OCI-LY1 (cell line): ENCODE results near the gene MROH2A.

Experiments used
- H2AFZ ChIP-seq: fragments of 200-600 bp; sonication (generic), shearing (Covaris generic); 2 replicates; pipeline ENCODE4 v1.6.0; 2014; ENCODE audit warnings: antibody characterized with exemption, mild to moderate bottlenecking, low read length
- H3F3A ChIP-seq: fragments of 200-600 bp; sonication (generic), shearing (Covaris generic); 2 replicates; pipeline ENCODE4 v1.6.0; 2014; ENCODE audit warnings: mild to moderate bottlenecking, antibody characterized with exemption, low read length, moderate library complexity; ENCODE audit not compliant: insufficient read depth
- H3K27ac ChIP-seq: fragments of 200-600 bp; sonication (generic); 2 replicates; pipeline ENCODE4 v1.5.1; 2014; ENCODE audit warnings: low read length, mixed run types, mild to moderate bottlenecking, low read depth; ENCODE audit not compliant: poor library complexity, severe bottlenecking
- H3K27me3 ChIP-seq: fragments of 200-600 bp; sonication (generic); 2 replicates; pipeline ENCODE4 v1.6.0; 2014; ENCODE audit warnings: antibody characterized with exemption, mild to moderate bottlenecking, low read length, moderate library complexity; ENCODE audit not compliant: insufficient read depth
- H3K36me3 ChIP-seq: fragments of 200-600 bp; sonication (generic); 2 replicates; pipeline ENCODE4 v1.6.1; 2014; ENCODE audit warnings: mild to moderate bottlenecking, antibody characterized with exemption, low read length, moderate library complexity, mixed read lengths; ENCODE audit not compliant: insufficient read depth
- H3K4me1 ChIP-seq: fragments of 200-600 bp; sonication (generic); 2 replicates; pipeline ENCODE4 v1.5.1; 2014; ENCODE audit warnings: mild to moderate bottlenecking, low read length, moderate library complexity; ENCODE audit not compliant: insufficient read depth, severe bottlenecking
- H3K4me2 ChIP-seq: fragments of 200-600 bp; sonication (generic), shearing (Covaris generic); 2 replicates; pipeline ENCODE4 v1.6.1; 2014; ENCODE audit warnings: low read length
- H3K4me3 ChIP-seq: fragments of 200-600 bp; sonication (generic); 2 replicates; pipeline ENCODE4 v1.5.1; 2014; ENCODE audit warnings: low read length, low read depth, mild to moderate bottlenecking, mixed read lengths; ENCODE audit not compliant: poor library complexity, severe bottlenecking
- H3K79me2 ChIP-seq: fragments of 200-600 bp; shearing (Covaris generic); 2 replicates; pipeline ENCODE4 v1.6.1; 2016; ENCODE audit warnings: mixed run types, low read length, mixed read lengths; ENCODE audit not compliant: insufficient read depth
- H3K9ac ChIP-seq: fragments of 200-600 bp; sonication (generic), shearing (Covaris generic); 2 replicates; pipeline ENCODE4 v1.6.1; 2014; ENCODE audit warnings: mild to moderate bottlenecking, low read length, mixed read lengths
- H3K9me2 ChIP-seq: fragments of 200-600 bp; sonication (generic), shearing (Covaris generic); 2 replicates; pipeline ENCODE4 v1.6.1; 2014; ENCODE audit warnings: low read depth, mild to moderate bottlenecking, low read length, mixed read lengths
- H3K9me3 ChIP-seq: fragments of 200-600 bp; shearing (Covaris generic); 2 replicates; pipeline ENCODE4 v1.6.1; 2014; ENCODE audit warnings: low read length, mixed read lengths
- H4K20me1 ChIP-seq: fragments of 200-600 bp; sonication (generic), shearing (Covaris generic); 2 replicates; pipeline ENCODE4 v1.6.0; 2016; ENCODE audit warnings: mild to moderate bottlenecking, low read length; ENCODE audit not compliant: insufficient read depth
- CTCF ChIP-seq: fragments of 200-600 bp; sonication (generic), shearing (Covaris generic); IDR thresholded peaks from 2 replicates; pipeline ENCODE4 v1.5.1; 2017; ENCODE audit warnings: mild to moderate bottlenecking, antibody characterized with exemption, low read length, moderate library complexity, mixed read lengths
- EZH2 ChIP-seq: fragments of 200-600 bp; sonication (generic), shearing (Covaris generic); IDR thresholded peaks from 2 replicates; pipeline ENCODE4 v1.8.0; 2017; ENCODE audit warnings: borderline replicate concordance, mixed run types, mild to moderate bottlenecking, antibody characterized with exemption, low read length, moderate library complexity, mixed read lengths

The MROH2A gene

DNA sequence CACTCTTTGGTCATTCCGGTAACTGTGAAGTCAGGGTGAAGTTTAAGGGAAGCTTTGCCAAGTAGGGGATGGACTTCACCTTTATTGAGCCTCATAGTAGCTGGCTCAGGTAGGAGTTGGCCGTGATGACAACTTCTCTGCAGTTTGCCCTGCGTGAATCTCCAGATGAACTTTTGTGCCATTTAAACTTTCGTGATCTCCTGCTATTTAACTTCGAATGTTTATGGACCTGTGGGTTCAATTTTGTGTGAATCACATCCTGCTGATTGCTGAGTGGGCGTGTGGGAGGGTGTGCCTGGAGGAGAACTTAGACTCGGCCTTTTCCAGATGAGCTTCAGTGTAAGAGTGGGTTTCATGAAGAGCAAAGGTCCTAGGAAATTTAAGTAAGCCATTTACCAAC lies 13.9 kb upstream of the MROH2A start:
- Histone ChIP-seq H4K20me1 (no peaks in the 10 kb centered on the region), H2AFZ (no peak overlapping the region), H3K9ac (no peak overlapping the region), H3K27me3 (no peaks in the 10 kb centered on the region), H3K4me2 (no peak overlapping the region), H3K4me1 (no peaks in the 10 kb centered on the region), H3K79me2 (no peaks in the 10 kb centered on the region), H3K4me3 (no peak overlapping the region), H3F3A (no peaks in the 10 kb centered on the region), H3K36me3 (no peaks in the 10 kb centered on the region), H3K27ac (no peak overlapping the region), H3K9me3 (no peaks in the 10 kb centered on the region), H3K9me2 (no peaks in the 10 kb centered on the region)
- TF ChIP-seq CTCF (no peak), EZH2 (no peak)

- no peak overlapping the region for H3K27ac ChIP-seq
- no peaks in the 10 kb centered on the region for H3K9me2 ChIP-seq
- H3K4me2 ChIP-seq, result no peak overlapping the region
- no peaks in the 10 kb centered on the region for H3K4me1 ChIP-seq
- no peak overlapping the region for H3K9ac ChIP-seq
- no peaks in the 10 kb centered on the region for H4K20me1 ChIP-seq
- H3K36me3 ChIP-seq, result no peaks in the 10 kb centered on the region
- no peak overlapping the region for H2AFZ ChIP-seq
- no peak overlapping the region for H3K4me3 ChIP-seq
- no peaks in the 10 kb centered on the region for H3K9me3 ChIP-seq
- no peaks in the 10 kb centered on the region for H3K79me2 ChIP-seq
- H3K27me3 ChIP-seq, result no peaks in the 10 kb centered on the region
- no peaks in the 10 kb centered on the region for H3F3A ChIP-seq
- TF ChIP-seq CTCF (no peak), EZH2 (no peak)
Observed at GRCh38 chr2:233764761-233765160, 13.4 kb upstream of the MROH2A start.

DNA sequence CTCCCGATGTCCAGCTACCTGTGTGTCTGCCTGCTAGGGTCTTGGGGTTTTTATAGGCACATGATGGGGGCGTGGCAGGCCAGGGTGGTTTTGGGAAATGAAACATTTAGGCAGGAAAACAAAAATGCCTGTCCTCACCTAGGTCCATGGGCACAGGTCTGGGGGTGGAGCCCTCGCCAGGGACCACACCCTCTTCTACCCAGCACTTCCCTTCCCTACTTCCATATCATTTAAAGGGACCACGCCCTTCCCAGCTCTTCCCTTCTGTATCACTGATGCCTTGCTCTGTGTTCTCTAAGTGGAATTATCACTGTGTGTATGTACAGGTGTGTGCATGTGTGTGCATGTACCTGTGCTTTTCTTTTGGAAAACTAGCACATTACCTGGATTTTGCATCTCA lies 11.7 kb upstream of the MROH2A start:
- no peaks in the 10 kb centered on the region for H3K79me2 ChIP-seq
- H3K4me2 ChIP-seq, result no peak overlapping the region
- no peaks in the 10 kb centered on the region for H3K4me1 ChIP-seq
- TF ChIP-seq EZH2, result no peak
- TF ChIP-seq CTCF, result no peak
- H3K4me3 ChIP-seq, result no peak overlapping the region
- H3K27ac ChIP-seq, result no peak overlapping the region
- H4K20me1 ChIP-seq, result no peaks in the 10 kb centered on the region
- H3K9ac ChIP-seq, result no peak overlapping the region
- no peaks in the 10 kb centered on the region for H3K9me3 ChIP-seq
- H3F3A ChIP-seq, result no peaks in the 10 kb centered on the region
- H3K9me2 ChIP-seq, result no peaks in the 10 kb centered on the region
- no peak overlapping the region for H2AFZ ChIP-seq
- H3K36me3 ChIP-seq, result no peaks in the 10 kb centered on the region
- no peaks in the 10 kb centered on the region for H3K27me3 ChIP-seq
